ENCODE results near the gene RAD51B. TPM values are rescaled to one million over a fixed set of nuclear protein-coding genes. Genes with fewer than 3 reads are reported as not detected.

RAD51B gene
- polyA plus RNA-seq, 1 donor (not counting 4 experiments of a cell fraction or from before 2014, with no cell fraction given): 13.3 TPM

GRCh38 chr14:68686205-68686465 is 866.6 kb downstream of the RAD51B start:
- TF ChIP-seq CTCF (optimal IDR thresholded peaks at IDR 0.05 in 1 of 3, IDR thresholded peaks at IDR 0.05 in 1 of 3, conservative IDR thresholded peaks at IDR 0.05 in 1 of 3; ENCODE audit: extremely low read depth in 1 of 3, insufficient read depth in 2 of 3, low read length in 3 of 3) (no peak), EZH2 (IDR thresholded peaks at IDR 0.05; ENCODE audit: low read length) (no peak)
- dilution Hi-C loops (cut with MboI; ENCODE audit: extremely low pct_ligation_motif_present, low sequenced_read_pairs): no loop called here
- Histone ChIP-seq H4K20me1 (ENCODE audit: control insufficient read depth, extremely low read depth, insufficient read depth, low read length) (no peaks in the 10 kb centered on the region), H3K9me3 (ENCODE audit: control insufficient read depth, low read depth, low read length) (no peaks in the 10 kb centered on the region), H3K9ac (ENCODE audit: control insufficient read depth, extremely low read depth, insufficient read depth, low read length) (peak overlapping the region; percentile 78), H3K79me2 (ENCODE audit: control insufficient read depth, insufficient read depth, low read length) (no peaks in the 10 kb centered on the region), H3K27me3 (ENCODE audit: control insufficient read depth, extremely low read depth, insufficient read depth, low read length) (no peaks in the 10 kb centered on the region), H3K4me3 (ENCODE audit: control insufficient read depth in 2 of 3, extremely low read depth in 1 of 3, insufficient read depth in 2 of 3, low read depth in 1 of 3, low read length in 3 of 3) (no peak overlapping the region), H2AFZ (ENCODE audit: control insufficient read depth, low read length) (no peak overlapping the region), H3K27ac (ENCODE audit: control insufficient read depth, insufficient read depth, low read length) (peak overlapping the region; percentile 97), H3K4me1 (ENCODE audit: control insufficient read depth, extremely low read depth, insufficient read depth, low read length) (peaks cover 85% of the 10 kb centered on the region), H3K9me1 (ENCODE audit: control insufficient read depth, extremely low read depth, insufficient read depth, low read length) (no peaks in the 10 kb centered on the region), H3K4me2 (ENCODE audit: control insufficient read depth, extremely low read depth, insufficient read depth, low read depth, low read length) (peak overlapping the region; percentile 42), H3K36me3 (ENCODE audit: control insufficient read depth in 2 of 2, extremely low read depth in 1 of 2, insufficient read depth in 2 of 2, low read length in 2 of 2) (no peaks in the 10 kb centered on the region)
- FAIRE-seq (peak; percentile 5), DNase-seq (ENCODE audit: low read depth, low spot score) (no peak)

DNA sequence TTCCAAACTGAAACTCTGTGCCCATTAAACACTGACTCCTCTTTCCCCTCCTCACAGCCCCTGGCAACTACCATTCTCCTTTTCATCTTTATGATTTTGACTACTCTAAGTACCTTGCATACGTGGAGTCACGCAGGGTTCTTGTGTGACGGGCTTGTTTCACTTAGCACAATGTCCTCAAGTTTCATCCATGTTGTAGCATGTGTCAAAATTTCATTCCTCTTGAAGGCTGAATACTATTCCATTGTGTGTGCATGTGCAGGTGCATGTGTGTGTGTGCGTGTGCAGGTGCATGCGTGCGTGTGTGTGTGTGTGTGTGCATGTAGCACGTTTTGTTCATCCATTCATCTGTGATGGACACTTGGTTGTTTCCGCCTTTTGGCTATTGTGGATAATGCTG is 867.1 kb downstream of the RAD51B start:
- H3K4me1 ChIP-seq (ENCODE audit: control insufficient read depth, extremely low read depth, insufficient read depth, low read length): peaks cover 79% of the 10 kb centered on the region

More for the DNA sequence above, 867.1 kb downstream of the RAD51B start:
- H2AFZ ChIP-seq (ENCODE audit: control insufficient read depth, low read length): no peak overlapping the region
- FAIRE-seq: no peak
- no peaks in the 10 kb centered on the region for H3K9me3 ChIP-seq (ENCODE audit: control insufficient read depth, low read depth, low read length)
- peak overlapping the region; percentile 97 for H3K27ac ChIP-seq (ENCODE audit: control insufficient read depth, insufficient read depth, low read length)
- H3K27me3 ChIP-seq (ENCODE audit: control insufficient read depth, extremely low read depth, insufficient read depth, low read length): no peaks in the 10 kb centered on the region
- TF ChIP-seq CTCF (optimal IDR thresholded peaks at IDR 0.05 in 1 of 3, IDR thresholded peaks at IDR 0.05 in 1 of 3, conservative IDR thresholded peaks at IDR 0.05 in 1 of 3; ENCODE audit: extremely low read depth in 1 of 3, insufficient read depth in 2 of 3, low read length in 3 of 3): no peak
- TF ChIP-seq EZH2 (IDR thresholded peaks at IDR 0.05; ENCODE audit: low read length): no peak
- no peak overlapping the region for H3K4me2 ChIP-seq (ENCODE audit: control insufficient read depth, extremely low read depth, insufficient read depth, low read depth, low read length)
- dilution Hi-C loops (cut with MboI; ENCODE audit: extremely low pct_ligation_motif_present, low sequenced_read_pairs): no loop called here
- H3K36me3 ChIP-seq (ENCODE audit: control insufficient read depth in 2 of 2, extremely low read depth in 1 of 2, insufficient read depth in 2 of 2, low read length in 2 of 2): no peaks in the 10 kb centered on the region
- H3K4me3 ChIP-seq (ENCODE audit: control insufficient read depth in 2 of 3, extremely low read depth in 1 of 3, insufficient read depth in 2 of 3, low read depth in 1 of 3, low read length in 3 of 3): no peak overlapping the region
- peak overlapping the region; percentile 14 for H3K9ac ChIP-seq (ENCODE audit: control insufficient read depth, extremely low read depth, insufficient read depth, low read length)
- H4K20me1 ChIP-seq (ENCODE audit: control insufficient read depth, extremely low read depth, insufficient read depth, low read length): no peaks in the 10 kb centered on the region
- DNase-seq (ENCODE audit: low read depth, low spot score): no peak
- no peaks in the 10 kb centered on the region for H3K79me2 ChIP-seq (ENCODE audit: control insufficient read depth, insufficient read depth, low read length)
- no peaks in the 10 kb centered on the region for H3K9me1 ChIP-seq (ENCODE audit: control insufficient read depth, extremely low read depth, insufficient read depth, low read length)

Measured in keratinocyte (primary cell).